ENCODE results near the gene TSPAN32.

TSPAN32 gene

DNA sequence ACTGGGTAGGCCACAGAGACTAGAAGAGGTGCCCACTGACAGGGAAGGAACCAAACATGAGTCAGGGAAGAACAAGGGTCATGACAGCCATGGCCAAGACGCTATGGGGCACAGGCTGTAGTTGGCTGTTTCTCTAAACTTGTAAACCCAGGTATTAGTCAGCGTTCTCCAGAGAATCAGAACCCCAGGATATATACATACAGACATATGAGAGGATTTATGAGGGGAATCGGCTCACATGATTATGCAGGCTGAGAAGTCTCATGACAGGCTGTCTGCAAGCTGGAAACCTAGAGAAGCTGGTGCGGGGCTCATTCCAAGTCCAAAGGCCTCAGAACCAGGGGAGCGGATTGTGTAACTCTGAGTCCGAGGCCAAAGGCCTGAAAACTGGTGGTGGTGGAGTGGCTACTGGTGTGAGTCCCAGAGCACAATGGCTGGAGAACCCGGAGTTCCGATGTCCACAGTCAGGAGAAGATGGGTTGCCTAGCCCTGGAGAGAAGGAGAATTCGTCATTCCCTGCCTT lies 45.6 kb downstream of the TSPAN32 start:
- no peak for TF ChIP-seq SNAI2 (CRISPR knock-in tag; IDR thresholded peaks at IDR 0.05)
- no peak for TF ChIP-seq CSDC2 (CRISPR knock-in tag; IDR thresholded peaks at IDR 0.05)
- no peak for TF ChIP-seq TOX (CRISPR knock-in tag; IDR thresholded peaks at IDR 0.05; ENCODE audit: borderline replicate concordance)

DNA sequence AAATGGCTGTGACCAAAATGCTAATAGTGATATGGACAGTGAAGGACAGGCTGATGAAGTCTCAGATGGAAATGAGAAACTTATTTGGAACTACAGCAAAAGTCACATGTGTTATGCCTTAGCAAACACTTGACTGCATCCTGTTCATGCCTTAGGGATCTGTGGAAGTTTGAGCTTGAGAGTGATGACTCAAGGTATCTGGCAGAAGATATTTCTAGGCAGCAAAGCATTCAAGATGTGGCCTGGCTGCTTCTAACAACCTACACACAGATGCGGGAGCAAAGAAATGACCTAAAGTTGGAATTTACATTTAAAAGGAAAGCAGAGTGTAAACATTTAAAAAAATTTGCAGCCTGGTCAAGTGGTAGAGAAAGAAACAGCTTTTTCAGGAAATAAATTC lies 47.2 kb downstream of the TSPAN32 start:
- TF ChIP-seq TCF4 (CRISPR knock-in tag; IDR thresholded peaks at IDR 0.05; ENCODE audit: borderline replicate concordance) (no peak), ZC3H10 (CRISPR knock-in tag; IDR thresholded peaks at IDR 0.05) (no peak), GLIS3 (CRISPR knock-in tag; IDR thresholded peaks at IDR 0.05) (no peak), ZNF565 (CRISPR knock-in tag; conservative IDR thresholded peaks at IDR 0.05; ENCODE audit: low read depth) (no peak), ZNF70 (CRISPR knock-in tag; IDR thresholded peaks at IDR 0.05) (no peak), PPARA (CRISPR knock-in tag; IDR thresholded peaks at IDR 0.05; ENCODE audit: borderline replicate concordance) (no peak)
- TF ChIP-seq, protein P1, sequence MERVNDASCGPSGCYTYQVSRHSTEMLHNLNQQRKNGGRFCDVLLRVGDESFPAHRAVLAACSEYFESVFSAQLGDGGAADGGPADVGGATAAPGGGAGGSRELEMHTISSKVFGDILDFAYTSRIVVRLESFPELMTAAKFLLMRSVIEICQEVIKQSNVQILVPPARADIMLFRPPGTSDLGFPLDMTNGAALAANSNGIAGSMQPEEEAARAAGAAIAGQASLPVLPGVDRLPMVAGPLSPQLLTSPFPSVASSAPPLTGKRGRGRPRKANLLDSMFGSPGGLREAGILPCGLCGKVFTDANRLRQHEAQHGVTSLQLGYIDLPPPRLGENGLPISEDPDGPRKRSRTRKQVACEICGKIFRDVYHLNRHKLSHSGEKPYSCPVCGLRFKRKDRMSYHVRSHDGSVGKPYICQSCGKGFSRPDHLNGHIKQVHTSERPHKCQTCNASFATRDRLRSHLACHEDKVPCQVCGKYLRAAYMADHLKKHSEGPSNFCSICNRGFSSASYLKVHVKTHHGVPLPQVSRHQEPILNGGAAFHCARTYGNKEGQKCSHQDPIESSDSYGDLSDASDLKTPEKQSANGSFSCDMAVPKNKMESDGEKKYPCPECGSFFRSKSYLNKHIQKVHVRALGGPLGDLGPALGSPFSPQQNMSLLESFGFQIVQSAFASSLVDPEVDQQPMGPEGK (CRISPR knock-in tag; IDR thresholded peaks at IDR 0.05; ENCODE audit: borderline replicate concordance), result no peak
- no peak for ATAC-seq

More for the DNA sequence above, 45.6 kb downstream of the TSPAN32 start:
- no peak for ATAC-seq

DNA sequence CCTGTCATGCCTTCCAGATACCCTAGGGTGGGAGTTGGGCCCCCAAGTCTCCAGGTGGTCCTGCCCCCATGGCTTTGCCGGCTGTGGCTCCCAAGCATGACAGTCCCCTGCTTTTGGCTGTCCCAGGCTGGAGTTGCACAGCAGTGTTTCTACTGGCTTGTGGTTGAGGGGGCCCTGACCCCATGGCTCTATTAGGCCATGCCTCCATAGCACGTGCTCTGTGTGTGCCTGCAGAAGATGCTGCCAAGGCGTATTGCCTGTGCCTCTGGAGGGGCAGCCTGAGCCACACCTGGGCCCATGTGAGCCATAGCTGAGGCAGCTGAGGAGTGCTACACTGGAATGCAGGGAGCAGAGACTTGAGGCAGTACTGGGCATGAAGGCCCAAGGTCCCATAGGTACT lies 49.9 kb downstream of the TSPAN32 start:
- ATAC-seq, result no peak
- TF ChIP-seq ESRRG (CRISPR knock-in tag; IDR thresholded peaks at IDR 0.05) (no peak), BACH2 (CRISPR knock-in tag; IDR thresholded peaks at IDR 0.05; ENCODE audit: borderline replicate concordance) (no peak), TCF4 (CRISPR knock-in tag; IDR thresholded peaks at IDR 0.05; ENCODE audit: borderline replicate concordance) (no peak), ZFP30 (CRISPR knock-in tag; IDR thresholded peaks at IDR 0.05) (no peak), TOX (CRISPR knock-in tag; IDR thresholded peaks at IDR 0.05; ENCODE audit: borderline replicate concordance) (no peak), CSDC2 (CRISPR knock-in tag; IDR thresholded peaks at IDR 0.05) (no peak), ZNF70 (CRISPR knock-in tag; IDR thresholded peaks at IDR 0.05) (no peak), ISL1 (CRISPR knock-in tag; IDR thresholded peaks at IDR 0.05) (no peak), OSR1 (CRISPR knock-in tag; IDR thresholded peaks at IDR 0.05) (no peak), ZFP3 (CRISPR knock-in tag; IDR thresholded peaks at IDR 0.05) (no peak), RARB (CRISPR knock-in tag; IDR thresholded peaks at IDR 0.05) (no peak), ZC3H10 (CRISPR knock-in tag; IDR thresholded peaks at IDR 0.05) (no peak)
- TF ChIP-seq, protein P2, sequence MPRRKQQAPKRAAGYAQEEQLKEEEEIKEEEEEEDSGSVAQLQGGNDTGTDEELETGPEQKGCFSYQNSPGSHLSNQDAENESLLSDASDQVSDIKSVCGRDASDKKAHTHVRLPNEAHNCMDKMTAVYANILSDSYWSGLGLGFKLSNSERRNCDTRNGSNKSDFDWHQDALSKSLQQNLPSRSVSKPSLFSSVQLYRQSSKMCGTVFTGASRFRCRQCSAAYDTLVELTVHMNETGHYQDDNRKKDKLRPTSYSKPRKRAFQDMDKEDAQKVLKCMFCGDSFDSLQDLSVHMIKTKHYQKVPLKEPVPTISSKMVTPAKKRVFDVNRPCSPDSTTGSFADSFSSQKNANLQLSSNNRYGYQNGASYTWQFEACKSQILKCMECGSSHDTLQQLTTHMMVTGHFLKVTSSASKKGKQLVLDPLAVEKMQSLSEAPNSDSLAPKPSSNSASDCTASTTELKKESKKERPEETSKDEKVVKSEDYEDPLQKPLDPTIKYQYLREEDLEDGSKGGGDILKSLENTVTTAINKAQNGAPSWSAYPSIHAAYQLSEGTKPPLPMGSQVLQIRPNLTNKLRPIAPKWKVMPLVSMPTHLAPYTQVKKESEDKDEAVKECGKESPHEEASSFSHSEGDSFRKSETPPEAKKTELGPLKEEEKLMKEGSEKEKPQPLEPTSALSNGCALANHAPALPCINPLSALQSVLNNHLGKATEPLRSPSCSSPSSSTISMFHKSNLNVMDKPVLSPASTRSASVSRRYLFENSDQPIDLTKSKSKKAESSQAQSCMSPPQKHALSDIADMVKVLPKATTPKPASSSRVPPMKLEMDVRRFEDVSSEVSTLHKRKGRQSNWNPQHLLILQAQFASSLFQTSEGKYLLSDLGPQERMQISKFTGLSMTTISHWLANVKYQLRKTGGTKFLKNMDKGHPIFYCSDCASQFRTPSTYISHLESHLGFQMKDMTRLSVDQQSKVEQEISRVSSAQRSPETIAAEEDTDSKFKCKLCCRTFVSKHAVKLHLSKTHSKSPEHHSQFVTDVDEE (CRISPR knock-in tag; IDR thresholded peaks at IDR 0.05), result no peak
- TF ChIP-seq, protein P3, sequence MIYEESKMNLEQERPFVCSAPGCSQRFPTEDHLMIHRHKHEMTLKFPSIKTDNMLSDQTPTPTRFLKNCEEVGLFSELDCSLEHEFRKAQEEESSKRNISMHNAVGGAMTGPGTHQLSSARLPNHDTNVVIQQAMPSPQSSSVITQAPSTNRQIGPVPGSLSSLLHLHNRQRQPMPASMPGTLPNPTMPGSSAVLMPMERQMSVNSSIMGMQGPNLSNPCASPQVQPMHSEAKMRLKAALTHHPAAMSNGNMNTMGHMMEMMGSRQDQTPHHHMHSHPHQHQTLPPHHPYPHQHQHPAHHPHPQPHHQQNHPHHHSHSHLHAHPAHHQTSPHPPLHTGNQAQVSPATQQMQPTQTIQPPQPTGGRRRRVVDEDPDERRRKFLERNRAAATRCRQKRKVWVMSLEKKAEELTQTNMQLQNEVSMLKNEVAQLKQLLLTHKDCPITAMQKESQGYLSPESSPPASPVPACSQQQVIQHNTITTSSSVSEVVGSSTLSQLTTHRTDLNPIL (CRISPR knock-in tag; IDR thresholded peaks at IDR 0.05; ENCODE audit: low read depth), result no peak
- TF ChIP-seq, protein P1 (CRISPR knock-in tag; IDR thresholded peaks at IDR 0.05; ENCODE audit: borderline replicate concordance), result no peak

DNA sequence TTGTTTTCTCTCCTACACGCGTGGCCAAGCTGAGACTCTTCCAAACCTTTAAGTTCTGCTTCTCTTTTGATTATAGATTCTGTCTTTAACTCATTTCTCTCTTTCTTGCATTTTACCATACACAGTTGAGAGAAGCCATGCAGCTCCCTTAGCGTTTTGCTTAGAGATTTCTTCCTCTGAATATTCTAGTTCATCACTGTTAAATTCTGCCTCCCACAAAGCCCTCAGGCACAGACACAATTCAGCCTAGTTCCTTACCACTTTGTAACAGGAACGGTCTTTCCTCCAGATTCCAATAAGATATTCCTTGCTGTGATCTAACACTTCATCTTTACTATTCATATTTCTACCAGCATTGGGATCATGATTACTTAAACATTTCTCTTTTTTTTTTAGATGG lies 50.6 kb downstream of the TSPAN32 start:
- no peak for ATAC-seq
- TF ChIP-seq, protein P3 (CRISPR knock-in tag; IDR thresholded peaks at IDR 0.05; ENCODE audit: low read depth), result no peak
- TF ChIP-seq OSR1 (CRISPR knock-in tag; IDR thresholded peaks at IDR 0.05) (no peak), ZFP30 (CRISPR knock-in tag; IDR thresholded peaks at IDR 0.05) (no peak), ZFP3 (CRISPR knock-in tag; IDR thresholded peaks at IDR 0.05) (no peak), CSDC2 (CRISPR knock-in tag; IDR thresholded peaks at IDR 0.05) (no peak), GLIS3 (CRISPR knock-in tag; IDR thresholded peaks at IDR 0.05) (no peak), PPARA (CRISPR knock-in tag; IDR thresholded peaks at IDR 0.05; ENCODE audit: borderline replicate concordance) (no peak), SNAI2 (CRISPR knock-in tag; IDR thresholded peaks at IDR 0.05) (no peak)
- TF ChIP-seq, protein P4, sequence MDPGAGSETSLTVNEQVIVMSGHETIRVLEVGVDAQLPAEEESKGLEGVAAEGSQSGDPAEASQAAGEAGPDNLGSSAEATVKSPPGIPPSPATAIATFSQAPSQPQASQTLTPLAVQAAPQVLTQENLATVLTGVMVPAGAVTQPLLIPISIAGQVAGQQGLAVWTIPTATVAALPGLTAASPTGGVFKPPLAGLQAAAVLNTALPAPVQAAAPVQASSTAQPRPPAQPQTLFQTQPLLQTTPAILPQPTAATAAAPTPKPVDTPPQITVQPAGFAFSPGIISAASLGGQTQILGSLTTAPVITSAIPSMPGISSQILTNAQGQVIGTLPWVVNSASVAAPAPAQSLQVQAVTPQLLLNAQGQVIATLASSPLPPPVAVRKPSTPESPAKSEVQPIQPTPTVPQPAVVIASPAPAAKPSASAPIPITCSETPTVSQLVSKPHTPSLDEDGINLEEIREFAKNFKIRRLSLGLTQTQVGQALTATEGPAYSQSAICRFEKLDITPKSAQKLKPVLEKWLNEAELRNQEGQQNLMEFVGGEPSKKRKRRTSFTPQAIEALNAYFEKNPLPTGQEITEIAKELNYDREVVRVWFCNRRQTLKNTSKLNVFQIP (CRISPR knock-in tag; IDR thresholded peaks at IDR 0.05; ENCODE audit: borderline replicate concordance, low read depth), result no peak
- TF ChIP-seq, protein P5, sequence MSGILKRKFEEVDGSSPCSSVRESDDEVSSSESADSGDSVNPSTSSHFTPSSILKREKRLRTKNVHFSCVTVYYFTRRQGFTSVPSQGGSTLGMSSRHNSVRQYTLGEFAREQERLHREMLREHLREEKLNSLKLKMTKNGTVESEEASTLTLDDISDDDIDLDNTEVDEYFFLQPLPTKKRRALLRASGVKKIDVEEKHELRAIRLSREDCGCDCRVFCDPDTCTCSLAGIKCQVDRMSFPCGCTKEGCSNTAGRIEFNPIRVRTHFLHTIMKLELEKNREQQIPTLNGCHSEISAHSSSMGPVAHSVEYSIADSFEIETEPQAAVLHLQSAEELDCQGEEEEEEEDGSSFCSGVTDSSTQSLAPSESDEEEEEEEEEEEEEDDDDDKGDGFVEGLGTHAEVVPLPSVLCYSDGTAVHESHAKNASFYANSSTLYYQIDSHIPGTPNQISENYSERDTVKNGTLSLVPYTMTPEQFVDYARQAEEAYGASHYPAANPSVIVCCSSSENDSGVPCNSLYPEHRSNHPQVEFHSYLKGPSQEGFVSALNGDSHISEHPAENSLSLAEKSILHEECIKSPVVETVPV (CRISPR knock-in tag; IDR thresholded peaks at IDR 0.05), result no peak

All from SK-N-SH treated with all-trans-retinoic acid at 6 μM for 48 hours (cell line).